Hematopoietic multipotent progenitor cell treated with erythropoietin and hydrocortisone succinate and interleukin-3 and kit ligand, for 15 days (in vitro differentiated cells): ENCODE data around the gene CDKAL1.

Experiments
- DNase-seq: peaks from one replicate; pipeline ENCODE4 v3.0.0-alpha.2; 2015; ENCODE audit warnings: low spot score

Gene CDKAL1

DNA sequence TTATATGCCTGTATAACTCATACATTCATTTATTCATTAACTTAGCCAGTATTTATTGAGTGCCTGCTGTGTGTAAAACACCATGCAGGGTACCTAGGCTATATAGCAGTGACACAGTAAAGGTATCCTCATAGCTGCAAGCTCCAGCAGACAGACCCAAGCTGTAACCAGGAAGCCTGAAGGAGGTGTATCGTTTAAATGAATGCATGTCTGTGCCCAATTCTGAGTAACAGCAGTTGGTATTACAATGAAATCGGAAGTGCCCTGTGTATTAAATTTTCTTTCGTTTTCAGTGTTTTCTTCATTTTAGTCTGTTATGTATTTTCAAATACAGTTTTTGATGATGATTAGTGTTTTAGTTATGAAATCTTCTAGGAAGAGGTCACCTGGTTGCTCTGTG, 573.5 kb downstream of the CDKAL1 start:
- no peak for DNase-seq

- no peak for DNase-seq
Observed at GRCh38 chr6:21109391-21110178, 575.3 kb downstream of the CDKAL1 start.

- DNase-seq = no peak
Observed at GRCh38 chr6:21110684-21111083, 576.4 kb downstream of the CDKAL1 start.

DNA sequence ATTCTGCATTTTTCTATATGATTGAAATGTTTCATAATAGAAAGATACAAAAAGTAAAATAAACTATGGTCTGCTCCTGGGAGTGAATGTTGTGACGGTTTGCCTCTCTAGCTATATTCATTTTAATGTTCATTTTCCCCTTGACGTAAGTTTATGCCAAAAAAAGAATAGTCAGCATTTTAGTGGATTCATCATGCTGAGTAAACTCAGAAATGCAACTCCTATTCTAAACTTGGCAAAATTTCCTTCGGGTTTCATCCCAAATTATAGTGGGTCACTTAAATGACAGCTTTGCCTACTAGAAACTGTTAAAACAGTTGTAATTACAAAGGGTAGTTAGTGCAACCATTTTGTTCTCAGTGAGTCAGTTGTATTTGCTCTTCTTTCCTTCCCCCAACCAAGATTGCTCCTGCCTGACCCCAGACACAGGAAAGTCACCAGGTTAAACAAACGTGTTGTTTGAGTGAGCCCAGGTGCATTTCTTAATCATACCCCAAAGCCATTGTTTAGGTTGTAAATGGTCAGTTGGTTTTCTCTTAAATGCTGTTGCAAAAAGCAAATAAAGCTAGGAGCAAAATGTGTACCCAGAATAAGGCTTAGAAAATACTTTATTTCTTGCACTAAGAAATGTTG, 577.0 kb downstream of the CDKAL1 start:
- DNase-seq = no peak

DNA sequence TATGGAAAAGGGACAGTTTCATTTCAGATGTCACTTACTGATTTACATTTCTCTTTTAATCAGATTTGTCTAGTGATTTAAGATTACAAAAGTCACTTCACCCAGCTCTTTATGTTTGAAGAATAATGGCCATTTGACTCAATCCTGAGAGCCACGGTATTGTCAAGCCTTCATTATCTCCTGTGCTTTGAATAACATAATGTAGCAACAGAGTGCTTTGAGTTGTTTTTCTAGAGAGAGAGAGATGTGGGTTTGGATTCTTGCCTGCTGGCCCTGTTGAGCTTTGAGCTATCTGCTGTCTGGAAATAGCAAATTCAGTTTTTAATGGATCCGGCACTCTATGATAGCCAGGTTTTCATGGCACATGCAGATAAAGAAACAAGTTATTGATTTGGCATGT, 580.9 kb downstream of the CDKAL1 start:
- DNase-seq = no peak

- DNase-seq = no peak
Observed at GRCh38 chr6:21116736-21117135, 582.5 kb downstream of the CDKAL1 start.

DNA sequence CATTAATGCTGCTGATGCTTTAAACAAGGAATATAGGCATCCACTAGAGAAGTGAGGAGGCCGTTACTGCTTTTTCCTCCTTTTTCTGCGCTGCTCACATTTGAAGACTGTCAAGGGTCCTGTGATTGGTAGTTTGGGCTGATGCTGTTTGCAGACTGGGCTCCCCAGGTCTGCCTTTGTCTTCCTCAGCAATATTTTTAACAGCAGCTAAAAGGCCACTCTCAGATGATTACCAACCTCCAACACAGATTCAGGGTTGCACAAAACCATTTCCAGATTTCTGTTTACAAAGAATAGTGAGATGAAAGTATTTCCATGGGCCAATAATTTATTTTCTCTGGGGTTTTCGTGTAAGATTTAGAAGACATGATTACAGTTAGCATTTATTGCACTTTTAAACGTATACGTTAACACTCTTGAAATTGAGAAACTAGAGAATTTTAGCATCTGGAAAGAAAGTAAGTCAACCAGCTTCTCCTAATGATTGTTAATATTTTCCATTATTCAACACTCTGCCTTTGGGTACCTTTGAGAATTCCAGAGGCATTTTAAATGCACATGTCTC, 584.0 kb downstream of the CDKAL1 start:
- DNase-seq = no peak

DNA sequence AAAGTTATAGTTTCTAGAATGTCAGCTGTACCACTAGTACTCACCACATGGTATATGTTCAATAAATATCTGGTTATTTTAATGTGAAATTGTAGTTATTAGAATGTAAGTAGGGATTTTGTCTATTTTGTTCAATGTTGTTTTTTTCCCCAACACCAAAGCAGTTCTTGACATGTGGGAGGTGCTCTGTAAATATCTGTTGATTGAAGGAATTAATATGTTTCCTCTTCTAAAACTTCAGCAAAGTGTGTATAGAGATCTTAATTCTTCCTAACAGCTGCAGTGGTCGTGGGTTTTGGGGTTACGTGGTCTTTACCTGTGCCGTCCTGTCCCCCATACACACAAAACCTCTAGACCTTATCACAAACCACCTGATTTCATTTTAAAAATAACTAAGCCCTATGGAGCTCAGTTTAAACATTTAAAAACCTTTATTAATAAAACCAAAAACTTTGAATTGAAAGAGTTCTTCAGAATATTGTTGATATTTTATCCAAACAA, 587.4 kb downstream of the CDKAL1 start:
- DNase-seq = no peak

DNA sequence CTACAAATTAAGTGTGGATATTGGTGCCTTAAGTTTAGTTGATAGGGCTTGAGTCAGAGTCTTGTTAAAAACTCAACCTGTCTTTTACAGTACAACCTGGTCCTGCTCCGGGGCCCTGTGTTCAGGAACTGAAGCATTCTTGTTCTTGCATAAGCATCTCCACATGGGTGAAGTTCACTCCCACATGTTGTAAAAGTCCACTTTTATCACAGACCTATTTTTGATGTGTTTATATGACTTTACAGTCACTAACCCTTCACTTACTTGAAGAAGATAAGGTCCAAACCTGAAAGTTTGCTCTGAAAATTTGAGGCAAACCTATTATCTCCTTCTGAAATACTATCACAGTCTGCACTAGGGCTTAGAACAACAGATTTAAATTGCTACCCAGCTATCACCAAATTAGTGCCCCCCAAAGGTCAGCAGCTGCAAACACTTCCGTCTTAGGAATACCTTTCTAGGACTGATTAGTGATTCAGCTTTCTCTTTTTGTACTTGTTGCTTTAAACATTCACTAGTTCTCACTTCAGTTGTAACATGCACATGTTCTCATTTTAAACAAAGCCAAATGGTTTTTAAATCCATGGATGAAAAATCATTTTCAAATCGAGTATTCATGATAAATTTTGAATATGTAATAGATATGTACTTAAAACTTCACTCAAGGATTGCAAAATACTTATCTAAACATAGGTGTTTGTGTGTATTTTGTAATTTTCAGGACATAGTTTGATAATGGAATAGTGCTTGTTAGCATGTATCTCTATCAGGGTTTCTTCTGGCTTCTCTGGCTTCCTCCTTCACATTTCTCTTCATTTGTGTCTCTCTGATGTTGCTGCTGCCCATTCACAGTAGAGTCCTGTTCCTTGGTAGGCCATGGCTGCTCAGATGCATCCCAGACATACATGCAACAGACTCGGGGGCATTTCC, 589.5 kb downstream of the CDKAL1 start:
- DNase-seq = no peak

- DNase-seq = no peak
Observed at GRCh38 chr6:21128601-21129000, 594.3 kb downstream of the CDKAL1 start.

DNA sequence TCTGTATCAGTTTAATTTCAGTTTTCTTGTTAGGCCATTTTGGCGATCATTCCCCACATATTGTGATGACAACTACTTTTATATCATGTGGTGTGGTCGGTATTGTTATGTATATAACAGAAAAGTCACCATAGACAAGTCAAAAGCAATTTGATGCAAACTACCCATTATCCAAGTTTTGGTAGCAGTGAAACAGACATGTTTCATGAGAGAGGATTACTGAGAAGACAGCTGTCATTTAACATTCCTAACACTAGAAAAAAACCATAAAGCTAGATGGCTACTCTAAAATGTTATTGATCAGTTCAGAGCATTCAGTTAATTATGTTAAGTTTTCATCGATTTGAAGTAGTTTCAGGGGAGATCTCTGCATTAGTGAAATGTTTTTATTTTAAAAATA, 597.1 kb downstream of the CDKAL1 start:
- no peak for DNase-seq

- no peak for DNase-seq
Observed at GRCh38 chr6:21132446-21132845, 598.2 kb downstream of the CDKAL1 start.

GRCh38 chr6:21132856-21133838, 598.9 kb downstream of the CDKAL1 start:
- no peak for DNase-seq

DNA sequence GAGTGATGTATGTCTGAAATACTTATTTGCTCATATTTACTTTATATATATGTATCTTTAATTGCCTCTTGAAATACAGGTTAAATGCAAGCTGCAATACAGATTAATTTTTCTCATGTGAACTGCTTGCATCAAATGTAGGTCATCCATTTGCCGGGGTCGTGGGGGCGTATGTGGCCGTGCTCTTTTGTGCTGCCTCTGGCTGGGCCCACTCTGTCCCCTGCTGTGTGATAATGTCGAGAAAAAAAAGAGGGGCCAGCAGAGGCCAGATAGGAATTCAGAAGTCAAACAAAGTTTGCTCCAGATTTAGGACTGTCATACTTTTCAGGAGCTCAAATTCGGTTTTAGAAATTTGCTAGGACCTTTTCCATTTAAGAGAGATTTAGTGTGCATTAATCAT, 599.6 kb downstream of the CDKAL1 start:
- DNase-seq = no peak

DNA sequence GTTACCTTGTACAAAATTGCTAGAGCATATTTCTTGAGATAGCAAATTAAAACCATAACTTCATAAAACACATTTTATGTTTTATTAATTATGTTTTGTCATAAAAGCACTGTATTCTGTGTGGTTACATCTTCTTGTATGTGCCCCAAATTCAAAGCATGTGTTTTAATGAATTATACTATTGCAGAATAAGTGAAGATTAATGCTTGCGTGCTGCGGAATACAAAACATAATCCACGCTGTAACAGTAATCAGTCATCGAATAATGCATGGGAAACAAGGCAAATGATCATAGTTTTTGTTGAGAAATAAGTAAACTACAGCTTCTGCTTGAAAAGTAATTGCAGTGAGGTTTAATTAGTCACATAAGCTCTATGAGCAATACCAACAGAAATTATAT, 600.1 kb downstream of the CDKAL1 start:
- no peak for DNase-seq

DNA sequence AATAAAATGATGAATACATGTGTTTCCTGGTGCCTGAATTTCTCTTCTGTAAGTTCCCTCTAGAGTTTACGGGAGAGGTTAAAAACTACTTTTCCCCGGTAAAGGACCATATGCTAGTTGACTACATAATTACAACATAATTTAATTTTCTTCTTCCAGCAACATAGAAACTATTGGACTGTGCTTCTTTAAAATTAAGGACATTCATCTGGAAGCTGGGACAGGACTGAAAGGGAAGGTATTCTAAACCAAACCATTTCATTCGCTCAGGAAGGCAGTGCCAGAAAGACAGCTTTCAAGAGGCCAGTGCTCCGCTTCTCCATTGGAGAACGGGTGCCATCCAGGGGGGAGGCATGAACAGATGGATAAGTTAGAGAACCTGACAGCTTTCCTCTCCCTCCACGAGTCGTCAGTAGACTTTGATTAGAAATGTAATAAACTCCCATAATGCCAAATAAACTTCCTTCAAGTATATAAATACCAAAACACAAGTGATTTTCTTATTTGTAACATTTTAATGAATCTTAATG, 601.3 kb downstream of the CDKAL1 start:
- DNase-seq = no peak

DNA sequence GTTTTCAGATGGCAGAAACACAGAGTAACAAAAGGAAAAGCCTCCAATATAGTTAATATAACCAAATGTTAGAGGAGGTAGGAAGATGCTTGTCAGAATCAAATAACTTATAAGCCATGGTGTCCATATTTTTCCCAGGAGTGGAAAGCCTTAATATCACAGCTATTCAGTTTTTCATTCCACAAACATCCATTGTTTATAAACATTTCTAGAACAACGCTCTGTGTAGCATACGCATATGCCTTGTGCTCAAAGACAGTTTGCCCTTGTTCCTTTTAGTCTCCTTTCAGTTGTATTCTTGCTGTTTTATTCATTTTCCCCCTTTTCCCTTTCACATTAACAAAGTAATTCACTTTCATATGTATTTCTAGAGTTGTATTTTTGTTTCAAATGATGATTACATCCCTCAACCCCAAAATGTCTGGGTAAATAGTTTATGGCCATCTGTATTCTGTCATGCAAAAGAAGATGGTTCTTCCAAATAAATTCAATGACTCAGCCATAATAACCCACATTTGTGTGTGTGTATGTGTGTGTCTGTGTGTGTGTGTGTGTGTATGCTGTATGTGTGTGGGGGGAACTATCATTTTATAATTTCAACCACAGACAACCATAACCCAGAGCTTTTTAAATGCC, 603.6 kb downstream of the CDKAL1 start:
- no peak for DNase-seq

- no peak for DNase-seq
Observed at GRCh38 chr6:21138336-21139069, 604.2 kb downstream of the CDKAL1 start.

DNA sequence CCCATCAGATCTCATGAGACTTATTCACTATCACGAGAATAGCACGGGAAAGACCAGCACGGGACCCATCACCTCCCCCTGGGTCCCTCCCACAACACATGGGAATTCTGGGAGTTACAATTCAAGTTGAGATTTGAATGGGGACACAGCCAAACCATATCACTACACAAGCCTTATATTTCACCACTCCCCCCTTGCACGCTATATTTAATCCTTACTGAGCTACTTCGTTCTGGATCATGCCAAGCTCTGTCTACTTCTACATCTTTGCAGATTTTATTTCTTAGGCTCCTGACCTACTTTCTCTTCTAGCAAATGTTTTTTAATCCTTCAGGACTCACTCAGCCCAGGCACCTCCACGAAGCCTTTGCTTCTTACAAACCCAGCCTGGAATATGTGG, 606.7 kb downstream of the CDKAL1 start:
- DNase-seq = no peak
